G401 (cell line): ENCODE data around the gene ZNF263. TPM values are rescaled to one million over a fixed set of nuclear protein-coding genes. Genes with fewer than 3 reads are reported as not detected.
A peak's percentile ranks its signal among the peaks of the same experiment; 100 is the strongest.

ENCODE experiments used
- DNase-seq: peaks from one replicate; pipeline ENCODE4 v3.0.0-alpha.2; 2015; ENCODE audit warnings: low spot score
- in situ Hi-C: cut with HindIII; loops from 2 replicates; pipeline ENCODE4 v1.10.0; 2016; ENCODE audit warnings: low sequenced_read_pairs, mixed read lengths
- total RNA-seq: library from RNA; depleted of rRNA; stranded (reverse); fragments of >200 nt; shearing (Covaris generic); gene quantifications from 2 replicates; pipeline ENCODE4 v1.2.3, GENCODE V29; 2014; rRNA removed

The ZNF263 gene
- total RNA-seq, 1 experiment from 2014 or later = 87.5 TPM

DNA sequence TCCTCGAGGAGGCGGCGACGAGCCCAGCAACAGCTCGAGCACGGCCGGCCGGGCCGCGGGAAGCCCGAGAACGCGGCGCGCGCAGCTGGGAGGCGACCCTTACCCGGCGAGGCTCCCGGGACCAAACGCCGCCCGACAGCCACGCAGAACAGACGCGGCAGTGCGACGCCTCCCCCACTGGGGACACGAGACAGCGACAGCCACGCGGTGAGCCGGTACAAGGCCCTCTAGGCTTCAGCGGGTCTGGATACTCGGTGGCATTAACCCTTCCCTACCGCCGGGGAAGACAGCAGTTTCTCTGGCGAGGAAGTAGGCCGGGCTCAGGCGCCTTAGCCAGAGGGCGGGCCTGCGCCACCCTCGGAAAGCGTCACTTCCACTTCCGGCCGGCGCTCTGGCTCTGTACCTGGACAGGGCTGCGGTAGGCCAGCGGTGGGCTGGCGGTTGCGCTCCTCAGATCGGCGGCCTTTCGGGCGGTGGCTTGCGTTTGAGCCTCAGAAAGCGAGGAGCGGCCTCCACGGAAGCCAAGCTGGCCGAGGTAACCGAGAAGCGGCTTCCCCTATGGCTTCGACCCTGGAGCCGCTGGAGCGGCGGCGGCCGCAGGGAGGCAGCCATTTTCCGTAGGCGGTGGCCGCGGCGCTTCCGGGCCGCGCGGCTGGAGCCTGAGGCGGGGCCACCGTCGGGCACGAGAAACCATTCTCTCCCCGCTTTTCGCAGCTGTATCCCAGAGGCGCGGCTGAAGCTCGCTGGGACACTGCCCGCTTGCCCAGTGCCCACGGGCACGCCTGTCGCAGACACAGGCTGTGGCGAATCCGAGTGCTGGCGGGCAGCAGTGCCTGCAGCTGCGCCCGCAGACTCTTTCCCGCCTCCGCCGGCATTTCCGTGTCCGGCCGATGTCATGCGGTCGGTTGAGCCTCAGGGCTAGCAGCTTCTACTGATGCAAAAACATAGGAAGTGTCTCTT lies 22.1 kb downstream of the ZNF263 start, which contains the start of the genes TIGD7 and ZNF75A:
TIGD7 (minus strand) TSS at position 322 of the 960 bp plus-strand sequence. CDS start 4,816 bp downstream, outside the sequence.
ZNF75A (plus strand) TSS at position 389 of the 960 bp plus-strand sequence. CDS start 2,932 bp downstream, outside the sequence.
- in situ Hi-C loops = no loop called here
- peak; percentile 97 for DNase-seq

DNA sequence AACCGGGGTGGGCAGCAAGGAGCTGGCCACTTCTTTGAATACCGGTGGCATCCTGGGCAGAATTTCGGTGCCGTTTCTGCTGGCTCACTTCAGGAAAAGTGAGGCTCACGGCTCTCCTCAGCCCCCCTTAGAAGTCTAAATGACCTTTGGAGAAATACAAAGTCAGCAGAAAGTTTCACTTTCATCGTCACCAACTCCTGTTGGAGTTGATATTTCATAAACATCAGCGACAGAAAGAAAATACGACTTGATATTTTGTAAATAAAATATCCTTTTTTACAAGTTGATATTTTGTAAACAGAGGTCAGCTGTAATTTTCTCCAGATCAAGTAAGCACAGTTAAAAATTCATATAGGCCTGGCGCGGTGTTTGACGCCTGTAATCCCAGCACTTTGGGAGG lies 22.8 kb downstream of the ZNF263 start:
- DNase-seq = no peak
- in situ Hi-C loops = no loop called here

DNA sequence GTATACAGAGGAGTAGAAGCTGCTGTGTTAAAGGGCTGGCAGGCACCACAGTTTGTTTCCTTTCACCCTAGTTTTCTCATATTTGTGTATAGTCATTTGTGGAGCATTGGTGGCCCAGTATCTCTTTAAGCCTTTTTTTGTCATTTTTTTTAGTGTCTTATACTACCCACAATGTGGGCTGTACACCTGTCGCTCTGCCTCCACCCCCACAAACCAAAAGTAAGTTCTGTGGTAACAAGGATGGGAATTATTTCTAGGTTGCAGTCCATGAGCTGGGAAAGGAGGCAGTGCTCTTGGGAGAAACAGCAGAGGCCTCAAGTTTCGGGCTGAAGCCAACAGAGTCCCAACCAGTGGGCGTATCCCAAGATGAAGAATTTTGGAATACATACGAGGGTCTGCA lies 28.2 kb downstream of the ZNF263 start:
- in situ Hi-C loops = no loop called here
- DNase-seq = no peak

DNA sequence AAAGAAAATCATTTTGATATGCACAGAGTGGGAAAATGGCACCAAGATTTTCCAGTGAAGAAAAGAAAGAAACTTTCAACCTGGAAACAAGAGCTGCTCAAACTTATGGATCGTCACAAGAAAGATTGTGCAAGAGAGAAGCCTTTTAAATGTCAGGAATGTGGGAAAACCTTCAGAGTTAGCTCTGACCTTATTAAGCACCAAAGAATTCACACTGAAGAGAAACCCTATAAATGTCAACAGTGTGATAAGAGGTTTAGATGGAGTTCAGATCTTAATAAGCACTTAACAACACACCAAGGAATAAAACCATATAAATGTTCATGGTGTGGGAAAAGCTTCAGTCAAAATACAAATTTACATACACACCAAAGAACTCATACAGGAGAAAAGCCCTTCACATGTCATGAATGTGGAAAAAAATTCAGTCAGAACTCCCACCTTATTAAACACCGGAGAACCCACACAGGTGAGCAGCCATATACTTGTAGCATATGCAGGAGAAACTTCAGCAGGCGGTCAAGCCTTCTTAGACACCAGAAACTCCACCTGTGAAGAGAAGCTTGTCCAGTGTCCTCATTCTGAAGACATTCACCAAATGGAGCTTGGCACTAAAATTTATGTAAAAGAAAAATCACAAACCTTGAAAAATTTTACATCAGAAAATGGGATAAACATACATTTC lies 34.2 kb downstream of the ZNF263 start:
- in situ Hi-C loops = no loop called here
- DNase-seq = no peak

DNA sequence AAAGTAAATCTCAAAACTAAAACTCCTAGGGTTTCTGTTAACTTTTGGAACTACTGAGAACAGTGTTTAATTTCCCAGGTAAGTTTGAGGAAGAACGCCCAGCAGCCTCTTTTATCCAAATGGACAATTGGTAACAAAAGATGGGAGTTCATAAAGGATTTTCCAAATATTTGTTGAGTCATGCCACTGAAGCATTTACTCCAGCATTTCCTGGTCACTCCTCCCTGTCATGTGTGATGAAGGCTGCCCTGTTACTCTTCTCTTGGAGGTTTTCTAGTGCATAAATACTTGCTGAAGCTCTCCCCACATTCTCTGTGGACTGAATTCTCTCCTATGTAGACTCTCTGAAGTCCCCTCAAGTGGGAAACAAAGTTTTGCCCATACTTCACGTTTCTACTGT lies 38.5 kb downstream of the ZNF263 start:
- DNase-seq = no peak
- in situ Hi-C loops = no loop called here

DNA sequence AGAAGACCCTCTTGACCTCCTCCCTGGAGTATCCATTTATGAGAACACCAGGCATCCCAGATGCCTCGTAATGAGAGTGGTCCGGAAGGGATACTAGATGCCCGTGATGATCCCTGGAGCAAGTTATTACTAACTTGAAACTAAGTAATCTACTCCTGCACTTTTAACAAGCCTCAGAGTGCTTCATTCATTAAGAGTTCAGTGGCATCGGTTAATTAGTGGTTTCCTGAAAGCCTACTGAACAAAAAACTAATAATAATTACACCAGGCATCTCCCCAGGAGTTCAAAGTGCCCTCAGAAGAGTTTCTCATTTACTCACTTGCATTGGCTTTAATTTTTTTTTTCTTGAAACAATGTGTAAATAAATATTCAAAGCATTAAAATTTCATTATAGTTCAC lies 44.2 kb downstream of the ZNF263 start:
- DNase-seq = no peak
- in situ Hi-C loops = no loop called here

DNA sequence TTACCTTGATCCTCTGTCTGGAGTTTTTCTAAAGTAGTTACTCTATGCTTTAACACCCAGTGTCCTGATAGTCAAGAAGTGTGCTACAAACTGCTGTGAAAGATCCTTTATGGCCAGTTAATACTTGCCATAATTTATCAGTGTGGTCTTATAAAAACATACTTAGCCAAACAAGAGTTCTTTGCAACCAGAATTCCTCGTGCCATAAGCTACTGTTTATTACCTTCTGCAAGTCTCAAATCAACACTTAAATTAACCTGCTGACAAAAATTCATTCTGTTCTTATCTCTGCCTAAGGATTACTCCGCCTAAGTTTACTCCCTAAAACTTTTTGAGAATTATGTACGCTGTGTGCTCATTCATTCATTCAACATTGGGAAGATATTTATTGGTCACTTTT lies 44.8 kb downstream of the ZNF263 start:
- DNase-seq = no peak
- in situ Hi-C loops = no loop called here

DNA sequence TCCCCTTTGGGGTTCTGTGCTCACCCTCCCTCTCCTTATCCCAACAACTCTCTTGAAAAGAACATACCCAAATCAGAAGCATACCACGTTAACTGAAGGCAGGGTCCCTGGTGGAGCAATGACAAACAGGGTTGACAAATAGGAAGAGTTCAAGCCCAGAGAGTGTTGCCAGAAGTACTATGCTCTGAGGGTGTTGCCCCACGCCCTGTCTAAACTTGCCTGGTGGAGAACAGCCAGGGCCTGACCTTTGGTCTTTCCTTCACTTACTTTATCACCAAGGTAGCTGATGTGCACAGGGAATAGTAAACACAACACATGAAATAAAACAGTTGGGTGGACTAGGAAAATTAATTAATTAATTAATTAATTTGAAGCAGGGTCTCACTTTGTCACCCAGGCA lies 45.4 kb downstream of the ZNF263 start:
- in situ Hi-C loops = no loop called here
- DNase-seq = no peak

Other genes starting within 250 kb of the ZNF263 start
- 1.1 and 1.2 TPM in 2 replicates for gene BICDL2, start 246.5 kb upstream of the ZNF263 start, total RNA-seq
- 0.95 and 2.9 TPM in 2 replicates for gene MMP25, start 236.9 kb upstream of the ZNF263 start, total RNA-seq
- 17.4 and 22.8 TPM in 2 replicates for gene IL32, start 217.9 kb upstream of the ZNF263 start, total RNA-seq
- 11.2 and 17.3 TPM in 2 replicates for gene ZSCAN10, start 184.2 kb upstream of the ZNF263 start, total RNA-seq
- gene ZNF205, start 170.9 kb upstream of the ZNF263 start, total RNA-seq = 21.3 and 27.6 TPM in 2 replicates
- 0.31 and 0.61 TPM in 2 replicates for gene ZNF213, start 148.5 kb upstream of the ZNF263 start, total RNA-seq
- not detected in 2 replicates for gene OR1F1, start 95.3 kb upstream of the ZNF263 start, total RNA-seq
- 9.8 and 10.1 TPM in 2 replicates for gene ZNF200, start 48.3 kb upstream of the ZNF263 start, total RNA-seq
- not detected in 2 replicates for gene MEFV, start 26.9 kb upstream of the ZNF263 start, total RNA-seq
- gene TIGD7, start 21.9 kb downstream of the ZNF263 start, total RNA-seq = 6.5 and 11.8 TPM in 2 replicates
- gene ZNF75A, start 22.0 kb downstream of the ZNF263 start, total RNA-seq = 23.0 and 25.4 TPM in 2 replicates
- gene OR2C1, start 72.4 kb downstream of the ZNF263 start, total RNA-seq = not detected in 2 replicates
- 30.4 and 31.3 TPM in 2 replicates for gene ZSCAN32, start 117.5 kb downstream of the ZNF263 start, total RNA-seq
- 20.0 and 26.6 TPM in 2 replicates for gene ZNF174, start 117.7 kb downstream of the ZNF263 start, total RNA-seq
- 0.18 and 0.61 TPM in 2 replicates for gene ZNF597, start 160.0 kb downstream of the ZNF263 start, total RNA-seq
- gene NAA60, start 160.2 kb downstream of the ZNF263 start, total RNA-seq = 5.2 and 35.3 TPM in 2 replicates
- gene C16orf90, start 212.0 kb downstream of the ZNF263 start, total RNA-seq = not detected in 2 replicates
- gene CLUAP1, start 217.5 kb downstream of the ZNF263 start, total RNA-seq = 15.6 and 24.5 TPM in 2 replicates